IPS-15b (cell line): ENCODE results near the gene UBE3A.

Experiments used
- H3K27me3 ChIP-seq: one replicate; pipeline ENCODE4 v1.6.1; 2013; ENCODE audit warnings: low read length; ENCODE audit not compliant: control insufficient read depth, insufficient read depth
- H3K36me3 ChIP-seq: one replicate; pipeline ENCODE4 v1.6.1; 2013; ENCODE audit warnings: low read length; ENCODE audit not compliant: control insufficient read depth, insufficient read depth
- H3K4me1 ChIP-seq: one replicate; pipeline ENCODE4 v1.6.1; 2013; ENCODE audit warnings: mild to moderate bottlenecking, low read length; ENCODE audit not compliant: control insufficient read depth, insufficient read depth
- H3K4me3 ChIP-seq: one replicate; pipeline ENCODE4 v1.5.1; 2013; ENCODE audit warnings: low read depth, low read length
- H3K9ac ChIP-seq: one replicate; pipeline ENCODE4 v1.6.1; 2013; ENCODE audit warnings: low read depth, mild to moderate bottlenecking, low read length
- H3K9me3 ChIP-seq: one replicate; pipeline ENCODE4 v1.6.1; 2013; ENCODE audit warnings: mild to moderate bottlenecking, low read length; ENCODE audit not compliant: control insufficient read depth, insufficient read depth

Gene UBE3A

GRCh38 chr15:25438601-25439368 is at the start of gene UBE3A:
UBE3A (minus strand) TSS chr15:25439024; CDS start chr15:25409107, 29,917 bp downstream.
- Histone ChIP-seq H3K36me3 (no peaks in the 10 kb centered on the region), H3K27me3 (no peaks in the 10 kb centered on the region), H3K4me3 (peak within 1 kb of the TSS; percentile 89), H3K4me1 (no peaks in the 10 kb centered on the region), H3K9me3 (no peaks in the 10 kb centered on the region), H3K9ac (peak within 1 kb of the TSS; percentile 91)

- Histone ChIP-seq H3K27me3 (no peaks in the 10 kb centered on the region), H3K4me3 (no peak overlapping the region), H3K9me3 (no peaks in the 10 kb centered on the region), H3K36me3 (no peaks in the 10 kb centered on the region), H3K9ac (no peak overlapping the region), H3K4me1 (no peaks in the 10 kb centered on the region)
These were observed 48.5 kb upstream of the UBE3A start for GRCh38 chr15:25487226-25487884.

GRCh38 chr15:25486051-25486450 is 47.2 kb upstream of the UBE3A start:
- no peaks in the 10 kb centered on the region for H3K4me1 ChIP-seq
- no peak overlapping the region for H3K4me3 ChIP-seq
- no peaks in the 10 kb centered on the region for H3K27me3 ChIP-seq
- no peaks in the 10 kb centered on the region for H3K36me3 ChIP-seq
- no peak overlapping the region for H3K9ac ChIP-seq
- no peaks in the 10 kb centered on the region for H3K9me3 ChIP-seq

- Histone ChIP-seq H3K4me1 (peaks cover 3% of the 10 kb centered on the region), H3K9me3 (no peaks in the 10 kb centered on the region), H3K27me3 (no peaks in the 10 kb centered on the region), H3K9ac (no peak overlapping the region), H3K36me3 (no peaks in the 10 kb centered on the region), H3K4me3 (no peak overlapping the region)
These were observed 42.5 kb upstream of the UBE3A start for GRCh38 chr15:25481208-25481859.

- Histone ChIP-seq H3K9me3 (no peaks in the 10 kb centered on the region), H3K4me1 (peaks cover 3% of the 10 kb centered on the region), H3K36me3 (no peaks in the 10 kb centered on the region), H3K4me3 (no peak overlapping the region), H3K9ac (no peak overlapping the region), H3K27me3 (no peaks in the 10 kb centered on the region)
These were observed 39.5 kb upstream of the UBE3A start for GRCh38 chr15:25478313-25478712.

- H3K9ac ChIP-seq = no peak overlapping the region
- H3K27me3 ChIP-seq = no peaks in the 10 kb centered on the region
- H3K4me3 ChIP-seq = no peak overlapping the region
- H3K4me1 ChIP-seq = peaks cover 3% of the 10 kb centered on the region
- H3K9me3 ChIP-seq = no peaks in the 10 kb centered on the region
- H3K36me3 ChIP-seq = no peaks in the 10 kb centered on the region
These were observed 39.0 kb upstream of the UBE3A start for GRCh38 chr15:25477816-25478215.

GRCh38 chr15:25474251-25474650 is 35.4 kb upstream of the UBE3A start:
- Histone ChIP-seq H3K9ac (no peak overlapping the region), H3K4me3 (no peak overlapping the region), H3K4me1 (no peaks in the 10 kb centered on the region), H3K36me3 (no peaks in the 10 kb centered on the region), H3K27me3 (no peaks in the 10 kb centered on the region), H3K9me3 (no peaks in the 10 kb centered on the region)

- no peaks in the 10 kb centered on the region for H3K4me1 ChIP-seq
- no peak overlapping the region for H3K9ac ChIP-seq
- H3K36me3 ChIP-seq = no peaks in the 10 kb centered on the region
- H3K9me3 ChIP-seq = no peaks in the 10 kb centered on the region
- no peaks in the 10 kb centered on the region for H3K27me3 ChIP-seq
- no peak overlapping the region for H3K4me3 ChIP-seq
These were observed 31.4 kb upstream of the UBE3A start for GRCh38 chr15:25470230-25470629.

GRCh38 chr15:25469377-25469776 is 30.6 kb upstream of the UBE3A start:
- H3K27me3 ChIP-seq = no peaks in the 10 kb centered on the region
- H3K4me1 ChIP-seq = no peaks in the 10 kb centered on the region
- H3K9me3 ChIP-seq = no peaks in the 10 kb centered on the region
- H3K9ac ChIP-seq = no peak overlapping the region
- H3K36me3 ChIP-seq = no peaks in the 10 kb centered on the region
- no peak overlapping the region for H3K4me3 ChIP-seq

- no peaks in the 10 kb centered on the region for H3K36me3 ChIP-seq
- H3K9me3 ChIP-seq = no peaks in the 10 kb centered on the region
- H3K4me3 ChIP-seq = no peak overlapping the region
- no peaks in the 10 kb centered on the region for H3K27me3 ChIP-seq
- H3K9ac ChIP-seq = no peak overlapping the region
- no peaks in the 10 kb centered on the region for H3K4me1 ChIP-seq
These were observed 29.8 kb upstream of the UBE3A start for GRCh38 chr15:25468611-25469010.

- Histone ChIP-seq H3K4me1 (no peaks in the 10 kb centered on the region), H3K9ac (no peak overlapping the region), H3K4me3 (no peak overlapping the region), H3K9me3 (no peaks in the 10 kb centered on the region), H3K36me3 (no peaks in the 10 kb centered on the region), H3K27me3 (no peaks in the 10 kb centered on the region)
These were observed 27.0 kb upstream of the UBE3A start for GRCh38 chr15:25465835-25466234.

GRCh38 chr15:25464784-25465183 is 26.0 kb upstream of the UBE3A start:
- no peak overlapping the region for H3K4me3 ChIP-seq
- no peaks in the 10 kb centered on the region for H3K9me3 ChIP-seq
- H3K4me1 ChIP-seq = no peaks in the 10 kb centered on the region
- no peaks in the 10 kb centered on the region for H3K36me3 ChIP-seq
- H3K27me3 ChIP-seq = no peaks in the 10 kb centered on the region
- H3K9ac ChIP-seq = no peak overlapping the region
